Measurements from ENCODE around the gene UMODL1.

UMODL1 gene

GRCh38 chr21:42159560-42160110 is 88.5 kb downstream of the UMODL1 start:
- ChIA-PET CTCF (interaction anchor here (1.0 to 3.2 kb wide), 3 partner anchors 11 to 99 kb away, joined by 3 to 12 read pairs (median 3); no protein-coding TSS in a partner anchor), POLR2A (no interaction called here)
- TF ChIP-seq CTCF (IDR thresholded peaks at IDR 0.05; ENCODE audit: insufficient read depth, low read length, missing control alignments): no peak

GRCh38 chr21:42160111-42160721 is 89.1 kb downstream of the UMODL1 start:
- ChIA-PET CTCF (interaction anchor here (1.3 to 3.2 kb wide), 3 partner anchors 15 to 100 kb away, joined by 3 to 12 read pairs (median 3); no protein-coding TSS in a partner anchor), POLR2A (no interaction called here)
- H3K4me3 ChIP-seq (ENCODE audit: low read depth, low read length): no peak overlapping the region
- DNase-seq (ENCODE audit: low read depth, low spot score): no peak
- no peak for TF ChIP-seq CTCF (IDR thresholded peaks at IDR 0.05; ENCODE audit: insufficient read depth, low read length, missing control alignments)

More at GRCh38 chr21:42159560-42160110, 88.5 kb downstream of the UMODL1 start:
- DNase-seq (ENCODE audit: low read depth, low spot score): no peak
- no peak overlapping the region for H3K4me3 ChIP-seq (ENCODE audit: low read depth, low read length)

GRCh38 chr21:42160765-42161164 is 89.6 kb downstream of the UMODL1 start:
- POLR2A ChIA-PET: no interaction called here
- no peak for DNase-seq (ENCODE audit: low read depth, low spot score)
- no peak for TF ChIP-seq CTCF (IDR thresholded peaks at IDR 0.05; ENCODE audit: insufficient read depth, low read length, missing control alignments)
- no peak overlapping the region for H3K4me3 ChIP-seq (ENCODE audit: low read depth, low read length)
- CTCF ChIA-PET: interaction anchor here (1.3 to 3.2 kb wide), 2 partner anchors 15 to 99 kb away, joined by 3 to 12 read pairs; no protein-coding TSS in a partner anchor

- no peak overlapping the region for H3K4me3 ChIP-seq (ENCODE audit: low read depth, low read length)
- POLR2A ChIA-PET: no interaction called here
- no peak for TF ChIP-seq CTCF (IDR thresholded peaks at IDR 0.05; ENCODE audit: insufficient read depth, low read length, missing control alignments)
- no peak for DNase-seq (ENCODE audit: low read depth, low spot score)
- CTCF ChIA-PET: interaction anchor here (1.3 kb wide), 1 partner anchor 99 kb away, joined by 3 read pairs; no protein-coding TSS in a partner anchor
These were observed 90.4 kb downstream of the UMODL1 start for GRCh38 chr21:42161401-42161955.

GRCh38 chr21:42161956-42162681 is 91.0 kb downstream of the UMODL1 start:
- ChIA-PET POLR2A (no interaction called here), CTCF (no interaction called here)
- H3K4me3 ChIP-seq (ENCODE audit: low read depth, low read length): no peak overlapping the region
- DNase-seq (ENCODE audit: low read depth, low spot score): no peak
- no peak for TF ChIP-seq CTCF (IDR thresholded peaks at IDR 0.05; ENCODE audit: insufficient read depth, low read length, missing control alignments)

Data from AG04449 (cell line).